Neural crest cell (in vitro differentiated cells): ENCODE data around the gene KLHL30. TPM values are rescaled to one million over a fixed set of nuclear protein-coding genes. Genes with fewer than 3 reads are reported as not detected.

Experiments
- DNase-seq: peaks from one replicate; pipeline ENCODE4 v3.0.0; 2021; ENCODE audit warnings: low read depth, mixed read lengths, low spot score
- H3K27ac Mint-ChIP-seq: one replicate; pipeline ENCODE4 v1.8.0; 2021; ENCODE audit warnings: mild to moderate bottlenecking, mixed read lengths; ENCODE audit not compliant: unreplicated experiment
- H3K27me3 Mint-ChIP-seq: 2 replicates; pipeline ENCODE4 v1.8.0; 2021; ENCODE audit warnings: low read depth, mild to moderate bottlenecking, mixed read lengths
- H3K36me3 Mint-ChIP-seq: 2 replicates; pipeline ENCODE4 v1.8.0; 2021; ENCODE audit warnings: low read depth, mild to moderate bottlenecking, mixed read lengths
- H3K4me1 Mint-ChIP-seq: 2 replicates; pipeline ENCODE4 v1.8.0; 2021; ENCODE audit warnings: mixed read lengths
- H3K4me3 Mint-ChIP-seq: one replicate; pipeline ENCODE4 v1.8.0; 2021; ENCODE audit warnings: mild to moderate bottlenecking, mixed read lengths
- H3K9me3 Mint-ChIP-seq: 2 replicates; pipeline ENCODE4 v1.8.0; 2021; ENCODE audit warnings: mixed read lengths
- total RNA-seq: library from RNA; stranded (reverse); gene quantifications from 2 replicates; pipeline ENCODE4 v1.2.1, GENCODE V29; 2021
- TF ChIP-seq, protein P1 (sequence below): fragments of 200-600 bp; sonication (generic); conservative IDR thresholded peaks from 2 replicates; pipeline ENCODE4 v1.5.0; 2021; ENCODE audit warnings: antibody characterized with exemption, mild to moderate bottlenecking

Gene KLHL30
- total RNA-seq, 1 donor from 2014 or later: 0.23 TPM

DNA sequence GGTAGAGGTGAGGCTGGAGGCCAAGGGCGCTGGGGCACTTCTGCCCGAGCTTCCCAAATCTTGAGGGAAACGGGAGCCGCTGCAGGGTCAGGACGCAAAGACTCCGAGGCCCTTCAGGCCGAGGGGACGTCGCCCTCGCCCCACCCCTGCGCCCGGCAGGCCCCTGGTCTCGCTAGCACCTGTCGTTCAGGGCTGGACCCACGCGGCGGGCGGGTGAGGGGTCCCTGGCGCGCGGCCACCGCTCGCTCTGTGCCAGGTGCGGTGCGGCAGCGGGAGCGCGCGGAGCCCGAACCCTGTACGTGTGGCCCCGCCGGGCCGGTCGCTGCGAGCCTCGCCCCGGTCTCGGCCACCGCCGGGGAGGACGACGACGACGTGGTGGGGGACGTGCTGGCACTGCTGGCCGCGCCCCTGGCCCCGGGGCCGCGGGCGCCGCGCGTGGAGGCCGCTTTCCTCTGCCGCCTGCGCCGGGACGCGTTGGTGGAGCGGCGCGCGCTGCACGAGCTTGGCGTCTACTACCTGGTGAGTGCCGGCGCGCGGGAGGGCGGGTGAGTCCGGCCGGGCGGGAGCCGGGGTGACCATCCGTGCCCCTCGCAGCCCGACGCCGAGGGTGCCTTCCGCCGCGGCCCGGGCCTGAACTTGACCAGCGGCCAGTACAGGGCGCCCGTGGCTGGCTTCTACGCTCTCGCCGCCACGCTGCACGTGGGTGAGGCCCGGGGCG is 25.2 kb downstream of the KLHL30 start:
- DNase-seq: no peak
- Mint-ChIP-seq H3K27me3 (peaks cover 55% of the 10 kb centered on the region), H3K36me3 (no peaks in the 10 kb centered on the region), H3K4me1 (peaks cover 9% of the 10 kb centered on the region), H3K4me3 (no peak overlapping the region), H3K9me3 (no peaks in the 10 kb centered on the region), H3K27ac (no peak overlapping the region)
- TF ChIP-seq, protein P1, sequence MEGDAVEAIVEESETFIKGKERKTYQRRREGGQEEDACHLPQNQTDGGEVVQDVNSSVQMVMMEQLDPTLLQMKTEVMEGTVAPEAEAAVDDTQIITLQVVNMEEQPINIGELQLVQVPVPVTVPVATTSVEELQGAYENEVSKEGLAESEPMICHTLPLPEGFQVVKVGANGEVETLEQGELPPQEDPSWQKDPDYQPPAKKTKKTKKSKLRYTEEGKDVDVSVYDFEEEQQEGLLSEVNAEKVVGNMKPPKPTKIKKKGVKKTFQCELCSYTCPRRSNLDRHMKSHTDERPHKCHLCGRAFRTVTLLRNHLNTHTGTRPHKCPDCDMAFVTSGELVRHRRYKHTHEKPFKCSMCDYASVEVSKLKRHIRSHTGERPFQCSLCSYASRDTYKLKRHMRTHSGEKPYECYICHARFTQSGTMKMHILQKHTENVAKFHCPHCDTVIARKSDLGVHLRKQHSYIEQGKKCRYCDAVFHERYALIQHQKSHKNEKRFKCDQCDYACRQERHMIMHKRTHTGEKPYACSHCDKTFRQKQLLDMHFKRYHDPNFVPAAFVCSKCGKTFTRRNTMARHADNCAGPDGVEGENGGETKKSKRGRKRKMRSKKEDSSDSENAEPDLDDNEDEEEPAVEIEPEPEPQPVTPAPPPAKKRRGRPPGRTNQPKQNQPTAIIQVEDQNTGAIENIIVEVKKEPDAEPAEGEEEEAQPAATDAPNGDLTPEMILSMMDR: no peak

DNA sequence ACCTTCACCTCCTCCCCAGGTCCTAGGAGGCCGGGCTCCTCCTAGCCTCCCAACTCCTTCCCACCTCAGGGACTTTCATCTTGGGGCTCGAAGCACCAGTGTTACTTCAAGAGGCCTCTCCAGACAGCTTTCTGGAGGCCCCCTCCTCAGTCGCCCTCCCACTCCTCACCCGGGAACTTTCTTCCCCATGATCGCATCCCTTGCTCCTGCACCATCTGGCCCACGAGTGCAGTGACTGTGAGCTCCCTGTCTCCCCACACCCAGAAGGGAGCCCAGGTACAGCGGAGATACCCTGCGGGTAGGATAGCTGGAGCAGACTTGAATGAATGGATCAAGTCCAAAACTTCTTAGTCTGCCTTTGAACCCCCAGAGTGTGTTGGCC is 26.4 kb downstream of the KLHL30 start:
- no peak overlapping the region for H3K27ac Mint-ChIP-seq
- H3K27me3 Mint-ChIP-seq: peaks cover 47% of the 10 kb centered on the region
- H3K4me3 Mint-ChIP-seq: peak overlapping the region; percentile 41
- no peak for DNase-seq
- peaks cover 4% of the 10 kb centered on the region for H3K4me1 Mint-ChIP-seq
- no peaks in the 10 kb centered on the region for H3K36me3 Mint-ChIP-seq
- TF ChIP-seq, protein P1: no peak
- no peaks in the 10 kb centered on the region for H3K9me3 Mint-ChIP-seq

DNA sequence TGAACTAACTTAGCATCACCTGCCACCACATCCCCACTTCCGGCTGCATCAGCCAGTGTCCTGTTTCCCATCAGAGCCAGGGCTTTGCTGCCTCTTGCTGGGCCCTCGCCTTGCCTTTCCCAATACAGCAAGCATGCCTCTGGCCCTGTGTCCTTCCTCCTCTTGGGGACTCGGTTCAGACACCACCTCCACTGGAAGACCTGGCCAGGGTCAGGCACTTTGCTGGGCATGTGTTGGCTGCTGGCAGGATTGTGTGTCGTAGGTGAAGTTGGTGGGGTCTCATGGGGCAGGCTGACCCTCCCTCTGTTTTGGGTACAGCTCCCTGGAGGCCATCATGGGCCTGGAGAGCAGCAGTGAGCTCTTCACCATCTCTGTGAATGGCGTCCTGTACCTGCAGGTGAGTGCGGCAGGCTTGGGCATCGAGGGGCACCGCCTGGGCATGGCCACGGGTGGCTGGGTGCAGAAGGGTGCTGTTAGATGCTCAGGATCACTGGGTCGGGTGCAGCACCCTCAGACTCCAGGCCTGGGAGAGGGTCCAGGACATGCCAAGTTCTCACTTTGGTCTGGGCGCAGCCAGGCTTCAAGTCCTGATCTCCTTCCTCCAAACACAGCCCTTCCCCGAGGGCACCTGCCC is 26.9 kb downstream of the KLHL30 start:
- TF ChIP-seq, protein P1: no peak
- Mint-ChIP-seq H3K4me3 (peak overlapping the region; percentile 41), H3K27ac (no peak overlapping the region)

DNA sequence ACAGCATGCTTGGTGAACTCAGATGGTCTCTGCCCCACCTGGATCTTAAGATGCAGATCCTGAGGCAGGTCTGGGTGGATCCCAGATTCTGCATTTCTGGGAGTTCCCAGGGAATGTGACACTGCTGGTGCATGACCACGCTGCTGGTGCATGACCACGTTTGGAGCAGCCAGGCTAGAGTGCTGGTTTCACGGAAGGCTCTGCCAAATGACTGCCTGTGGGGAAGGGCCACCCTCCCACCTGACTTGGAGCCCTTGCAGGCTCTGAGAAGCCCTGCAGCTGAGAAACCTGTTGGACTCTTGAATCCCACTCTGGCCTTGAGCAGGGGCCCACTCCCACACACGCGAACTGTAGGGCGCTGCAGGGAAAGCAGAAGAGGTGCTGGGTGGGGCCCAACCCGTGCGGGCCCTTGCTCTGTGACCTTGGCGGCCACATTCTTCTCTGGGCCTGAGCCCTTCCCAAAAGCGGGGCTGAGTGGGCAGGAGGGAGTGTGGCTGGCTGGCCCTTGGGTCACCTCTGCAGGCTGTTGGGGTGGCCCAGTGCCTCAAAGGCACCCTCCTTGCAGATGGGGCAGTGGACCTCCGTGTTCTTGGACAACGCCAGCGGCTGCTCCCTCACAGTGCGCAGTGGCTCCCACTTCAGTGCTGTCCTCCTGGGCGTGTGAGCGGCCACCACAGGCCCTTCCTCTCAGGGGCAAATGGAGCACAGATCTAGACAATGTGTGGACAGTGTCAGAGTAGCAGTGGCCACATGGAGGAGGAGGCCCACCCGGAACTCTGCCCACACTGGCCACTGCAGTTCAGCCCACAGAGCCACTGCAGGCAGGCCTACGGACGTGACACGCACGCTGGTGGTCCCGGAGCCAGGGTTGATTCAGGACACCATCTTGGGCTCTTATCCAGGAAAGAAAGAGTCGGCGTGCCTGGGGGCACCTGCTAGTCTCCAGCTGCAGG is 28.2 kb downstream of the KLHL30 start:
- Mint-ChIP-seq H3K27me3 (peaks cover 36% of the 10 kb centered on the region), H3K4me1 (no peaks in the 10 kb centered on the region), H3K27ac (no peak overlapping the region), H3K36me3 (peaks cover 10% of the 10 kb centered on the region), H3K9me3 (no peaks in the 10 kb centered on the region), H3K4me3 (no peak overlapping the region)
- TF ChIP-seq, protein P1: no peak
- no peak for DNase-seq

More for the DNA sequence above, 26.9 kb downstream of the KLHL30 start:
- peaks cover 2% of the 10 kb centered on the region for H3K4me1 Mint-ChIP-seq
- peaks cover 43% of the 10 kb centered on the region for H3K27me3 Mint-ChIP-seq
- no peak for DNase-seq
- H3K36me3 Mint-ChIP-seq: peaks cover 3% of the 10 kb centered on the region
- no peaks in the 10 kb centered on the region for H3K9me3 Mint-ChIP-seq

DNA sequence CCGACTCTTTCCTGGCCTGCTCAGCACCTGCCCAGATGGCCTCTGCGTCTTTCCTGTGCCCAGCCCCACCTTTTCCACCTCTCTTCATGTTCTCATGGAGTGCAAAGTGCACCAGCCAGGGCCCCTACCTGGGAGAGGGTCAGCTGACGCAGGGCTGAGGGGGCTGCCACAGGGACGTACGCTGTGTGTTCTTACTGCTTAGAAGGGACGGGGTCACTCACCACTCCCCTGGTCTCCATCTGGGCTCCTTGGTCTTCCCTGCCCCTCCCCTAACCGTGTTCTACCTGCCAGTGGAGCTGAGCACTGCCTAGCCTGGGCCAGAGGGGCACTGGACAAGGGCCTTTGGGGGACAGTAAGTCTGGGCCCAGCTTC is 28.9 kb downstream of the KLHL30 start:
- H3K27me3 Mint-ChIP-seq: peaks cover 31% of the 10 kb centered on the region
- DNase-seq: no peak
- H3K4me3 Mint-ChIP-seq: no peak overlapping the region
- H3K36me3 Mint-ChIP-seq: peaks cover 10% of the 10 kb centered on the region
- TF ChIP-seq, protein P1: no peak
- no peaks in the 10 kb centered on the region for H3K4me1 Mint-ChIP-seq
- no peaks in the 10 kb centered on the region for H3K9me3 Mint-ChIP-seq
- H3K27ac Mint-ChIP-seq: no peak overlapping the region
